ENCODE data around the gene DYNC2LI1.

Gene DYNC2LI1

DNA sequence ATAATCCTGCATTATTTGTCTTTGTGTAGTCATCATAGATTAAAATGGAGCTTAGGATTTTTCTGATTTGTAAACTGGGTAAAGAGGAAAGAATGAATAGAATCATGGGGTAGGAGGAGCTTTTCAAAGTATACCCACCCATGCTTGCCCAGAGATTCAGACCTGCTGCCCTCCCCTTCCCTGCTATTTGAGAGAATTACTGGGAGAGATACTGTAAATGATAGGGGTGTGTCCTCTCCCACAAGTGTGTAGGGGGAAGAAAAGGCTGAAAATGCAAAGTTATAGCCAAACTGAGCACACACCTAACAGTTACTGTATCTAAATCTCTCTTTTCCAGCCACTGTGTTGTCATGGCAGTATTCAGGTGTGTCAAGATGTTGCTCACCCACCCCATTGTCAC lies 21.5 kb upstream of the DYNC2LI1 start:
- no peak overlapping the region for H3K4me3 ChIP-seq (ENCODE audit: low read depth, low read length)
- TF ChIP-seq MYC (IDR thresholded peaks at IDR 0.05; ENCODE audit: low read depth, low read length) = no peak
- TF ChIP-seq, protein P1, sequence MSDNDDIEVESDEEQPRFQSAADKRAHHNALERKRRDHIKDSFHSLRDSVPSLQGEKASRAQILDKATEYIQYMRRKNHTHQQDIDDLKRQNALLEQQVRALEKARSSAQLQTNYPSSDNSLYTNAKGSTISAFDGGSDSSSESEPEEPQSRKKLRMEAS (IDR thresholded peaks at IDR 0.05; ENCODE audit: low read depth, low read length) = no peak
- TF ChIP-seq POLR2A (IDR thresholded peaks at IDR 0.05; ENCODE audit: extremely low read depth, insufficient read length) = no peak
- TF ChIP-seq CTCF (IDR thresholded peaks at IDR 0.05; ENCODE audit: low read depth, low read length) = no peak

DNA sequence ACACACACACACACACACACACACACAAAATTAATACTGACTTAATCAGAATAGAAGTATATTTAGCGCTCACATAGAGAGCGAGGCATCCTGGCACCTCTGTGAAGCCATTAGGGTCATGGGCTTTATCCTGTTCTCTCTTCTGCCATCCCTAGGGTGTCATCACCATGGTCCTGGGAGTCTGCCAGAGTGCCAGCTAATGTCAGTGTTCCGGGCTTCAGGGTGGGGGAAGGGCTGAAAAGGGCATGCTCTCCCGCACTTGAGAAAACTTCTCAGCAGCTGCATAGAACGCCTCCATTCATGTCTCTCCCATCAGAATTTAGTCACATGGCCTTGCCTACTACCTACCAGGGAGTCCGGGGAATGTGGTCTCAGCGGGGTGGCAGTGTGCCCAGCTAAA lies 19.7 kb upstream of the DYNC2LI1 start:
- TF ChIP-seq CTCF (IDR thresholded peaks at IDR 0.05; ENCODE audit: low read depth, low read length) = no peak
- TF ChIP-seq, protein P1 (IDR thresholded peaks at IDR 0.05; ENCODE audit: low read depth, low read length) = no peak
- DNase-seq (ENCODE audit: low read depth) = no peak
- no peak overlapping the region for H3K4me3 ChIP-seq (ENCODE audit: low read depth, low read length)

More for the DNA sequence above, 21.5 kb upstream of the DYNC2LI1 start:
- no peak for DNase-seq (ENCODE audit: low read depth)

DNA sequence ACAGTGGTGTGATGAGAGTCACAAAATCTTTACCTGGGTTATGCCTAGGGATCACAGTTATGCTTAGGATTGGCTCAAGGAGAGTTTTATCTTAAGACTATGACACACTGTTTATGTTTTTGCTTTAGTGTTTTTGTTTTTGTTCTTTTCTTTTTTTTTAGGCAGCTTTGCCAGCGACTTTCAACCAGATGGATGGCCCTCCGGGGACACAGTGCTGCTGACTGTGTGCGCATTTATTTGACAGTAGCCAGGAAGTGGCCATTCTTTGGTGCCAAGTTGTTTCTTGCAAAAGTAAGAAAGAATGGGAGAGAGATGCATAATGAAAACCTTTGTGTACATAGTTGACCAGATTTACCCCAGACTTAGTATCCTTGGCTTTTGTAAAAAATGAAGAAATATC lies 15.1 kb upstream of the DYNC2LI1 start:
- no peak for DNase-seq (ENCODE audit: low read depth)
- no peak overlapping the region for H3K4me3 ChIP-seq (ENCODE audit: low read depth, low read length)
- TF ChIP-seq, protein P1 (IDR thresholded peaks at IDR 0.05; ENCODE audit: low read depth, low read length) = no peak
- TF ChIP-seq CTCF (IDR thresholded peaks at IDR 0.05; ENCODE audit: low read depth, low read length) = no peak
- no peak for TF ChIP-seq POLR2A (IDR thresholded peaks at IDR 0.05; ENCODE audit: extremely low read depth, insufficient read length)
- TF ChIP-seq MYC (IDR thresholded peaks at IDR 0.05; ENCODE audit: low read depth, low read length) = no peak

DNA sequence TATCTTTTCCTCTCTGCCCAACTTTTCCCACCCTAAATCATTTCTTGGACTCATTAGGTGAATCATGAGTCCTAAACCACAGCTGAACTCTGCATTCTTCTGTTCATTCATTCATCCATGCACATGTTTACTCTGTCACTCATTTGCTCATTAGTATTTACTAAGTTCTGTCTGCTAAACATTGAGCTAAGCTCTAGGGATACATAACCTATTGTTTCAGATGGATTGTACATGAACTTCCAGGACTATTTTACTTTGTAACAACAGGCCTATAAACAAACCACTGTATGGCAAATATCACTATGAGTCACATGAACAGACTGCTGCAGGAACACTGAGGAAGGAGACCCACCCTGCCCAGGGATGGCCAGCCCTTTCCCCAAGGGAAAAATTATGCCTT lies 14.6 kb upstream of the DYNC2LI1 start:
- no peak overlapping the region for H3K4me3 ChIP-seq (ENCODE audit: low read depth, low read length)
- no peak for DNase-seq (ENCODE audit: low read depth)
- no peak for TF ChIP-seq CTCF (IDR thresholded peaks at IDR 0.05; ENCODE audit: low read depth, low read length)
- no peak for TF ChIP-seq POLR2A (IDR thresholded peaks at IDR 0.05; ENCODE audit: extremely low read depth, insufficient read length)
- TF ChIP-seq, protein P1 (IDR thresholded peaks at IDR 0.05; ENCODE audit: low read depth, low read length) = no peak
- TF ChIP-seq MYC (IDR thresholded peaks at IDR 0.05; ENCODE audit: low read depth, low read length) = no peak

DNA sequence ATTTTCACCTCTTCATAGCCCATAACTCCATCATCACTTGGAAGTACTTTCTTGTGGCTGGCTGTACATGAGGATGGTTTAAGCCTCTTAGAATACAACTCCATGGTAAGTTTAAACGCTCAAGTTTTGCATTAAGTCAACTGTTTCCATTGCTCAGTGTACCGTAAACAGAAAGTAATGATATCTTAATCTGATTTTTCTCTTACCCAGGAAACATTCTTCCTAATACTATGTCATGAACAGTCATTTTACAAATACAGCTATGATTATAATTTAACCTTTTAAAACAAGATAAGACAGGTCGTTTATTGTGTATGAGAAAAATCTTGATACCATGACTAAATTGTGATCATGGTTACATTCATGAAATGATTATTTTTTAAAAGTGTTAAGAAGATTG lies 11.6 kb upstream of the DYNC2LI1 start:
- no peak for DNase-seq (ENCODE audit: low read depth)
- TF ChIP-seq MYC (IDR thresholded peaks at IDR 0.05; ENCODE audit: low read depth, low read length) (no peak), POLR2A (IDR thresholded peaks at IDR 0.05; ENCODE audit: extremely low read depth, insufficient read length) (no peak), CTCF (IDR thresholded peaks at IDR 0.05; ENCODE audit: low read depth, low read length) (no peak)
- TF ChIP-seq, protein P1 (IDR thresholded peaks at IDR 0.05; ENCODE audit: low read depth, low read length) = no peak
- no peak overlapping the region for H3K4me3 ChIP-seq (ENCODE audit: low read depth, low read length)

DNA sequence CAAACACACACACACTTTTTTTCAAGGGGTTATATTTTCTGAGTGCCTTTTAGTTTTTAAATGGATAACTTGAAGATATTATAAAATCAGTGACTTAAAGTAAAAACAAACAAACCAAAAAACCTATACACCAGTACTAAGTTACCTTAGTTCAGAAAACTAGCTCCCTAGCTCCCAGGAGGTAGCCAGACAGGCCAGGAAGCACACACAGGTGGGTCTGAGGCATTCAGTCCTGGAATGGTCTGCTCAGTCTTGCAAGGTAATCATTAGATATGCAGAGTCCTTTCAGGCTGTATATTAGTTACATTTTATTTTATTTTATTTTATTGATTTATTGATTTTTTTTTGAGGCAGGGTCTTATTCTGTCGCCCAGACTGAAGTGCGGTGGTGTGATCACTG lies 10.7 kb upstream of the DYNC2LI1 start:
- DNase-seq (ENCODE audit: low read depth) = no peak
- TF ChIP-seq POLR2A (IDR thresholded peaks at IDR 0.05; ENCODE audit: extremely low read depth, insufficient read length) (no peak), CTCF (IDR thresholded peaks at IDR 0.05; ENCODE audit: low read depth, low read length) (no peak), MYC (IDR thresholded peaks at IDR 0.05; ENCODE audit: low read depth, low read length) (no peak)
- TF ChIP-seq, protein P1 (IDR thresholded peaks at IDR 0.05; ENCODE audit: low read depth, low read length) = no peak

More for the DNA sequence above, 10.7 kb upstream of the DYNC2LI1 start:
- no peak overlapping the region for H3K4me3 ChIP-seq (ENCODE audit: low read depth, low read length)

Measured in NB4 (cell line).